ENCODE measurements around the gene ELN. TPM values are rescaled to one million over a fixed set of nuclear protein-coding genes. Genes with fewer than 3 reads are reported as not detected.

Gene ELN
- total RNA-seq, 1 donor from 2014 or later: 0.47 TPM

DNA sequence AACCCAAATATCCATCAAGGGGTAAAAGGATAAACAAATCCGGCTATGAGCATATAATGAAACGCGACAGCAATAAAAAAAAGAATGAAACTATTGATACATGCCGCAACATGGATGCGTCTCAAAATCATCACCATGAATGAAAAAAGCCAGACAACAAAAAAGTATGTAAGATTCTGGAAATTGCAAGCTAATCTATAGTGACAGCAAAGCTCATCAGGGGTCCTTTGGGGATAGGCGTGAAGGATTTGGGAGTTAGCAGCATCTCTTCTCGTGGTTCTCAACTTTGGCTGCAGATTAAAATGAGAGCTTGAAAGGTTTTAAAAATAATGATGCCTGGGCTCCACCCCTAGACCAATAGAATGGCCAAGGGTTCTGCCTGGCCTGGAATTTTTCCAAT, 46.0 kb upstream of the ELN start:
- no peak overlapping the region for H3K4me3 Mint-ChIP-seq
- H3K9me3 Mint-ChIP-seq: no peaks in the 10 kb centered on the region
- H3K4me1 Mint-ChIP-seq: peaks cover 16% of the 10 kb centered on the region
- Histone ChIP-seq H4K20me1 (ENCODE audit: low read depth) (no peaks in the 10 kb centered on the region), H3K36me3 (no peaks in the 10 kb centered on the region), H3K4me1 (peaks cover 3% of the 10 kb centered on the region), H3K9me3 (ENCODE audit: low read depth) (no peaks in the 10 kb centered on the region), H3K79me2 (ENCODE audit: low read depth) (no peaks in the 10 kb centered on the region), H3K9ac (no peak overlapping the region), H2AFZ (replicated peaks) (no peak overlapping the region), H3K4me2 (no peak overlapping the region), H3F3A (ENCODE audit: low read depth) (no peaks in the 10 kb centered on the region), H3K27ac (no peak overlapping the region), H3K4me3 (no peak overlapping the region), H3K27me3 (no peaks in the 10 kb centered on the region)
- TF ChIP-seq EZH2 (IDR thresholded peaks at IDR 0.05) (no peak), EZH2phosphoT487 (IDR thresholded peaks at IDR 0.05) (no peak)
- TF ChIP-seq, protein P1, sequence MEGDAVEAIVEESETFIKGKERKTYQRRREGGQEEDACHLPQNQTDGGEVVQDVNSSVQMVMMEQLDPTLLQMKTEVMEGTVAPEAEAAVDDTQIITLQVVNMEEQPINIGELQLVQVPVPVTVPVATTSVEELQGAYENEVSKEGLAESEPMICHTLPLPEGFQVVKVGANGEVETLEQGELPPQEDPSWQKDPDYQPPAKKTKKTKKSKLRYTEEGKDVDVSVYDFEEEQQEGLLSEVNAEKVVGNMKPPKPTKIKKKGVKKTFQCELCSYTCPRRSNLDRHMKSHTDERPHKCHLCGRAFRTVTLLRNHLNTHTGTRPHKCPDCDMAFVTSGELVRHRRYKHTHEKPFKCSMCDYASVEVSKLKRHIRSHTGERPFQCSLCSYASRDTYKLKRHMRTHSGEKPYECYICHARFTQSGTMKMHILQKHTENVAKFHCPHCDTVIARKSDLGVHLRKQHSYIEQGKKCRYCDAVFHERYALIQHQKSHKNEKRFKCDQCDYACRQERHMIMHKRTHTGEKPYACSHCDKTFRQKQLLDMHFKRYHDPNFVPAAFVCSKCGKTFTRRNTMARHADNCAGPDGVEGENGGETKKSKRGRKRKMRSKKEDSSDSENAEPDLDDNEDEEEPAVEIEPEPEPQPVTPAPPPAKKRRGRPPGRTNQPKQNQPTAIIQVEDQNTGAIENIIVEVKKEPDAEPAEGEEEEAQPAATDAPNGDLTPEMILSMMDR (IDR thresholded peaks at IDR 0.05): no peak
- DNase-seq (ENCODE audit: low spot score): no peak
- peak overlapping the region; percentile 28 for H3K27ac Mint-ChIP-seq
- peaks cover 8% of the 10 kb centered on the region for H3K27me3 Mint-ChIP-seq (ENCODE audit: insufficient read depth, low read depth)
- no peaks in the 10 kb centered on the region for H3K36me3 Mint-ChIP-seq

DNA sequence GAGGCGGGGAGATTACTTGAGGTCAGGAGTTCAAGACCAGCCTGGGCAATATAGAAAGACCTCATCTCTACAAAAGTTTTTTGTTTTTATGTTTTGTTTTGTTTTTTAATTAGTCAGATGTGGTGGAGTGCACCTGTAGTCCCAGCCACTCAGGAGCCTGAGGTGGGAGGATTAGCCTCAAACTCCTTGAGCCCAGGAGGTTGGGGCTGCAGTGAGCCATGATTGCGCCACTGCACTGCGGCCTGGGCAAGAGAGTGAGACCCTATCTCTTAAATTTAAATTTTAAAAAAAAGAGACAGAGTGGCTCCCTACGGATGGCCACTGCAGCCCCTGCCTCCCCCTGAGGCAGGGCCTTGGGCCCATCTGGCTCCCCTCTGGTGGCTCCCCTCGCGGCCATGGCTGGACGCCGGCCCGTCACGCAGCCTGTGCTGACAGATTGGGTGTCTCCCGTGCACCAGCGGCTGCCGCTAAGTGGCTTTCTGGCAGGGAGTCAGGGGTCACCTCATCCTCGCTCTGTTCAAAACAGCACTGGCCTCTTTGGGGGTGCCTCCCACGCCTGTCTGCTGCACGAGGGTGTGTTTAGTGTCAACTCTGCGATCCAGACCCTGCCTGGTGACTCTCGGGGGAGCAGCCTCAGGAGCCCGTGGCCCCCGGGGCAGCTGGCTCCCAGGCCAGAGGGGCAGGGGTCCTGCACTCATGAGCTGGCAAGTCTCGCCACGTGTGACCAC, 44.4 kb upstream of the ELN start:
- no peaks in the 10 kb centered on the region for H3K9me3 Mint-ChIP-seq
- no peaks in the 10 kb centered on the region for H3K36me3 Mint-ChIP-seq
- H3K27ac Mint-ChIP-seq: no peak overlapping the region
- Histone ChIP-seq H2AFZ (replicated peaks) (no peak overlapping the region), H3K36me3 (no peaks in the 10 kb centered on the region), H3K27ac (no peak overlapping the region), H3F3A (ENCODE audit: low read depth) (no peaks in the 10 kb centered on the region), H3K4me3 (no peak overlapping the region), H4K20me1 (ENCODE audit: low read depth) (no peaks in the 10 kb centered on the region), H3K9me3 (ENCODE audit: low read depth) (no peaks in the 10 kb centered on the region), H3K4me2 (no peak overlapping the region), H3K4me1 (peaks cover 3% of the 10 kb centered on the region), H3K27me3 (no peaks in the 10 kb centered on the region), H3K9ac (no peak overlapping the region), H3K79me2 (ENCODE audit: low read depth) (no peaks in the 10 kb centered on the region)
- TF ChIP-seq EZH2phosphoT487 (IDR thresholded peaks at IDR 0.05): no peak
- no peak for TF ChIP-seq EZH2 (IDR thresholded peaks at IDR 0.05)
- TF ChIP-seq, protein P1 (IDR thresholded peaks at IDR 0.05): no peak
- H3K4me3 Mint-ChIP-seq: no peak overlapping the region
- DNase-seq (ENCODE audit: low spot score): no peak
- H3K27me3 Mint-ChIP-seq (ENCODE audit: insufficient read depth, low read depth): peaks cover 5% of the 10 kb centered on the region
- H3K4me1 Mint-ChIP-seq: peaks cover 12% of the 10 kb centered on the region

DNA sequence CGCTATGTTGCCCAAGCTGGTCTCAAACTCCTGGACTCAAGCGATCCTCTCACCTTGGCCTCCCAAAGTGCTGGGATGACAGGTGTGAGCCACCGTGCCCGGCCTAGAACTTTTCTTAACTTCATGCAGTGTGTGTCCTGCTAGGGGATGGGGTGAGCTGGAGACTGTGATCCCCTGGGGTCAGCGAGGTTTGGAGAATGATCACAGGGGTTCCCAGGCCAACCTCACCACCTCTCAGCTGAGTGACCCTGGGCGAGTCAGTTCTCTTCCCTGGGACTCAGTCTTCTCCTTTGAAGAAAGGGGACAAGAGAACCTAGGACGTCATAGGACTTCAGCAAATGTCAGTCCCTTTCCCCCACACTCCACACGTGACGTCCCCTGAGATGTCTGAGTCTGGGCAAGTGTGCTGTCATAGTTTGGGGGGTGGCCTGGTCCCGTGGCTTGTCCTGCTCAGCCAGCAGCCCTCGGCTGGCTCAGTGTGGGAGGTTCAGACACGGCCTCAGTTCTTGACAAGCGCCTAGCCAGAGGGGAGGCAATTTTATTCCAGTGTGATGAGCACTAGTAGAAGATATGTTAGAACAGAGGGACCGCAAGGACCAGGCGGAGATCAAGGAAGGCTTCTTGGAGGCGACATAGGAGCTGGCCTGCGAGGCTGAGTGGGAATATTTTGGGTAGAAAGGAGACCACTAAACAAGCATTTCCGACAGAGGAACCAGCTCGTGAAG, 43.3 kb upstream of the ELN start:
- peaks cover 12% of the 10 kb centered on the region for H3K4me1 Mint-ChIP-seq
- H3K4me3 Mint-ChIP-seq: no peak overlapping the region
- Histone ChIP-seq H3K4me2 (no peak overlapping the region), H3K79me2 (ENCODE audit: low read depth) (no peaks in the 10 kb centered on the region), H3K4me3 (no peak overlapping the region), H2AFZ (replicated peaks) (no peak overlapping the region), H3K9me3 (ENCODE audit: low read depth) (no peaks in the 10 kb centered on the region), H3K27me3 (no peaks in the 10 kb centered on the region), H3F3A (ENCODE audit: low read depth) (no peaks in the 10 kb centered on the region), H4K20me1 (ENCODE audit: low read depth) (no peaks in the 10 kb centered on the region), H3K9ac (no peak overlapping the region), H3K27ac (no peak overlapping the region), H3K4me1 (peaks cover 3% of the 10 kb centered on the region), H3K36me3 (no peaks in the 10 kb centered on the region)
- H3K36me3 Mint-ChIP-seq: no peaks in the 10 kb centered on the region
- peaks cover 5% of the 10 kb centered on the region for H3K27me3 Mint-ChIP-seq (ENCODE audit: insufficient read depth, low read depth)
- TF ChIP-seq, protein P1 (IDR thresholded peaks at IDR 0.05): no peak
- TF ChIP-seq EZH2 (IDR thresholded peaks at IDR 0.05): no peak
- no peak for TF ChIP-seq EZH2phosphoT487 (IDR thresholded peaks at IDR 0.05)
- H3K9me3 Mint-ChIP-seq: no peaks in the 10 kb centered on the region
- H3K27ac Mint-ChIP-seq: no peak overlapping the region
- DNase-seq (ENCODE audit: low spot score): no peak
